Chondrocyte (in vitro differentiated cells): ENCODE data around the gene ARHGAP33. TPM values are rescaled to one million over a fixed set of nuclear protein-coding genes. Genes with fewer than 3 reads are reported as not detected.

Experiments used
- DNase-seq: peaks from one replicate; pipeline ENCODE4 v3.0.0; 2021; ENCODE audit warnings: mixed read lengths, low spot score
- H3K27ac Mint-ChIP-seq: one replicate; pipeline ENCODE4 v1.8.0; 2021; ENCODE audit warnings: mild to moderate bottlenecking, moderate library complexity, mixed read lengths; ENCODE audit not compliant: unreplicated experiment
- H3K27me3 Mint-ChIP-seq: 2 replicates; pipeline ENCODE4 v1.8.0; 2021; ENCODE audit warnings: low read depth, mixed read lengths
- H3K36me3 Mint-ChIP-seq: 2 replicates; pipeline ENCODE4 v1.8.0; 2021; ENCODE audit warnings: low read depth, mixed read lengths
- H3K4me1 Mint-ChIP-seq: 2 replicates; pipeline ENCODE4 v1.8.0; 2021; ENCODE audit warnings: low read depth, mild to moderate bottlenecking, mixed read lengths
- H3K4me3 Mint-ChIP-seq: one replicate; pipeline ENCODE4 v1.8.0; 2021; ENCODE audit warnings: mild to moderate bottlenecking, moderate library complexity, mixed read lengths; ENCODE audit not compliant: unreplicated experiment
- H3K9me3 Mint-ChIP-seq: 2 replicates; pipeline ENCODE4 v1.8.0; 2021; ENCODE audit warnings: low read depth, mixed read lengths
- CTCF ChIP-seq: fragments of 200-600 bp; sonication (generic); IDR thresholded peaks from 2 replicates; pipeline ENCODE4 v1.5.0; 2021; ENCODE audit warnings: antibody characterized with exemption, mild to moderate bottlenecking, moderate library complexity
- total RNA-seq: library from RNA; stranded (reverse); gene quantifications from 3 replicates; pipeline ENCODE4 v1.2.1, GENCODE V29; 2021

The ARHGAP33 gene
- total RNA-seq, 1 donor from 2014 or later: 8.5 TPM

- DNase-seq: no peak
- H3K4me1 Mint-ChIP-seq: peaks cover 28% of the 10 kb centered on the region
- TF ChIP-seq CTCF: peak; percentile 31
- no peaks in the 10 kb centered on the region for H3K9me3 Mint-ChIP-seq
- peaks cover 7% of the 10 kb centered on the region for H3K36me3 Mint-ChIP-seq
- peak overlapping the region; percentile 95 for H3K27ac Mint-ChIP-seq
- H3K27me3 Mint-ChIP-seq: no peaks in the 10 kb centered on the region
- H3K4me3 Mint-ChIP-seq: peak overlapping the region; percentile 79
Observed at GRCh38 chr19:35741203-35741515, 34.2 kb upstream of the ARHGAP33 start.

GRCh38 chr19:35742121-35742724, 33.1 kb upstream of the ARHGAP33 start, which contains the start of gene IGFLR1:
Gene IGFLR1, minus strand, starts transcription at chr19:35742452. Its CDS starts 1,272 bp downstream, at chr19:35741180.
- TF ChIP-seq CTCF: no peak
- Mint-ChIP-seq H3K27ac (peak within 1 kb of the TSS; percentile 36), H3K4me3 (no peak within 1 kb of the TSS), H3K27me3 (no peaks in the 10 kb centered on the region), H3K36me3 (peaks cover 4% of the 10 kb centered on the region), H3K9me3 (no peaks in the 10 kb centered on the region), H3K4me1 (peaks cover 39% of the 10 kb centered on the region)
- no peak for DNase-seq

- TF ChIP-seq CTCF: no peak
- Mint-ChIP-seq H3K4me3 (peak overlapping the region; percentile 97), H3K4me1 (peaks cover 51% of the 10 kb centered on the region), H3K9me3 (no peaks in the 10 kb centered on the region), H3K36me3 (no peaks in the 10 kb centered on the region), H3K27ac (peak overlapping the region; percentile 12), H3K27me3 (no peaks in the 10 kb centered on the region)
- peak; percentile 55 for DNase-seq
Observed at GRCh38 chr19:35743640-35744429, 31.5 kb upstream of the ARHGAP33 start.

GRCh38 chr19:35744430-35745327, 30.7 kb upstream of the ARHGAP33 start:
- no peaks in the 10 kb centered on the region for H3K9me3 Mint-ChIP-seq
- peak overlapping the region; percentile 97 for H3K4me3 Mint-ChIP-seq
- H3K27ac Mint-ChIP-seq: peak overlapping the region; percentile 100
- DNase-seq: peak; percentile 97
- peak; percentile 77 for TF ChIP-seq CTCF
- peaks cover 57% of the 10 kb centered on the region for H3K4me1 Mint-ChIP-seq
- no peaks in the 10 kb centered on the region for H3K27me3 Mint-ChIP-seq
- no peaks in the 10 kb centered on the region for H3K36me3 Mint-ChIP-seq
